SKM-1 (cell line): Measurements from ENCODE around the gene FGF12.
"Not testable (repeated sequence)": the region's sequence is repeated elsewhere in the genome, so short reads cannot be mapped to it uniquely, and the experiment has no call there.

Experiments used
- DNase-seq: peaks from one replicate; lab custom pipeline; 2025; ENCODE audit not compliant: unreplicated experiment; lab: John Stamatoyannopoulos, UW

FGF12 gene

DNA sequence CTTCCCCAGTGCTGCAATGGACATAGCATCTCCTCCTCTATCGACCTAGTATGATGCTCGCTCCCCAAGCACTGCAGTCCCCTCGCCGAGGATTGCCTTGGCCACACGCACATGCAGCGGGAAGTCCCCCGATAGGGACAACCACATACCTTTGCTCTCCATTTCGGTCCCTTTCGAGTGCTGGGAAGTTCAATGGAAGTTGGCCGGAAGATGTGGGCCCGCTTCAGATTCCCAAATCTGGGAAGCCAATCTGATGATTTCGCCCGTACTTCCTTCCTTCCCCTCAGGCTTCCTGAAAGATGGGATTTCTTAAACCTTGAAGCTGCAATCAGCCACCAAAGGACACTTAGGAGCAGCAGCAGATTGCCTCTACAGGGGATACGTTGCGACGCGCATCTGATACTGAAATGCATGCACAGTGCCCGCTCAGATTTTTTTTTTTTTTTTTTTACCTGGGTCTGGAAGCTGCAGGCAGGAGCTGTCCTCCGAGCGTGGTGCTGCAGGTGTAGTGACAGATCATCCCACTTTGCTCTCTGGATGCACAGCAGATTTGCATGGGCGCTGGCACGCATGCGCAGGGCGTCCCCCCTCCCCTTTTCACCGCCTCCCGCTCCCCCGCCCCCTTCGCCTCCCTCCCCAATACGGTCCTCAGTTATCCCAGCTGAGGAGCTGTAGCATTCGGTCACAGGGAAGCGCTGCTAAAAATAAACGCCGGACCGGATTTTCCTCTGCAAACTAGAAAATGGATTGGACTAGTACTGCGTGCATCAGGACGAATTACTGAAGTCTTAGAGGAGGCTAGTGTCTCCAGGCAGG is at the start of gene FGF12:
FGF12 (minus strand) TSS at position 510 of the 816 bp plus-strand sequence.
- DNase-seq = no peak

DNA sequence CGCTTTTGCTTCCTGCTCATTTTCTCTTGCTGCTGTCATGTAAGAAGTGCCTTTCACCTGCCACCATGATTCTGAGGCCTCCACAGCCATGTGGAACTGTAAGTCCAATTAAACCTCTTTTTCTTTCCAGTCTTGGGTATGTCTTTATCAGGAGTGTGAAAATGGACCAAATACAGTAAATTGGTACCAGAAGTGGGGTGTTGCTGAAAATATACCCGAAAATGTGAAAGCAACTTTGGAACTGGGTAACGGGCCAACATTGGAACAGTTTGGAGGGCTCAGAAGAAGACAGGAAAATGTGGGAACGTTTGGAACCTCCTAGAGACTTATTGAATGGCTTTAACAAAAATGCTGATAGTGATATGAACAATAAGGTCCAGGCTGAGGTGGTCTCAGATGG is 47.0 kb upstream of the FGF12 start:
- not testable (repeated sequence) for DNase-seq

DNA sequence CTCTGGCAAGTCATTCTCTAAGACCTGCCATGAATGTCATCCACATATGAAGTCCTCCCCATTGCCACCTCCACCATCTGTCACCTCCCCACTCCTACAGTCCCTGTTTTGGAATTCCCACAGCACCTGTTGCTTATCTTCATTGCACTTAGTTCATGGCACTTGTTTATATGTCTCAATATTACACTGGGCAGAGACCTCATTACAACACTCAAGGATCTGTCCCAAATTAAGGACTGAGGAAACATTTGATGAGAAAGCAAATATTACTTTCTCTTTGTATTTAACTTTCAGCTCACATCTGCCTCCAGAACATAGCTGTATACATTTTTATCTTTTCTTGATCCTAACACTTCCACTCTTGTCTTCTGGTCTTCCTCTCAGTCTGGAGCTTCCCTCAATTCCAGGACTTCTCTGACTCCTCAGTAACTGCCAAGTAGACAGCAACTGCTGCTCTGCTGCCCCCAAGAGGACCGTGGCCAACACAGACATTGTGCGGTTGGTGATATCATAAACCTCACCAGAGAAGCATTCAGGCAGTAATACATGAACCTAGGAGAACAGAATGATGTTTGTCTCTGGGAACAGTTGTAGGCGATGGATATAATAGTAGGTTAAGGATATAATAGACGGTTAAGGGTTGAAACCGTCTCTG is 45.0 kb upstream of the FGF12 start:
- no peak for DNase-seq

DNA sequence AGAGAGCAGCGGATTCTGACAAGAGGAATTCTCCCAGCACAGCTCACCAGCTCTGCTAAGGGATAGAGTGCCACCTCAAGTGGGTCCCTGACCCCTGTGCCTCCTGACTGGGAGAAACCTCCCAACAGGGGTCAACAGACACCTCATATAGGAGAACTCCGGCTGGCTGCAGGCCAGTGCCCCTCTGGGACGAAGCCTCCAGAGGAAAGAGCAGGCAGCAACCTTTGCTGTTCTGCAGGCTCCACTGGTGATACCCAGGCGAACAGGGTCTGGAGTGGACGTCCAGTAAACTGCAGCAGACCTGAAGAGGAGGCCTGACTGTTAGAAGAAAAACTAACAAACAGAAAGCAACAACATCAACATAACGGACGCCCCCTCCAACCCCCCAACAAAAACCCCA is 31.3 kb upstream of the FGF12 start:
- DNase-seq = no peak

DNA sequence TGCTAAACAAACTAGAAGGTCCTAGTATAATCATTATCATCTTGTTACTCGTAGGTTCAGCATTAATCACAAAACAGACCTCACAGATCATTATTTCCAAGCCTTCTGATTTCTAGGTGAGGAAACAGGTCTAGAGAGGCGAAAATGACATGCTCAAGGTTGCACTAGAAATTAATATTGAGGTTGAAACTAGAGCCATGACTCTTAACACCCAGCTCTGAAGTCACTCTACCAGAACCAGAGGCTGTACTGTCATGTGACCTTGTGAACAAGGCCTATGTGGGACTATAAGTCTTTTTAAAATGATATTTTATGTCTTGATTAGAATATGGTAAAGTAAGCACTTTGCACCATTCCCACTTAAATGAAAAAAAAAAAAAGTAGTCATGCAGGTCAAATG is 23.8 kb upstream of the FGF12 start:
- DNase-seq = no peak

DNA sequence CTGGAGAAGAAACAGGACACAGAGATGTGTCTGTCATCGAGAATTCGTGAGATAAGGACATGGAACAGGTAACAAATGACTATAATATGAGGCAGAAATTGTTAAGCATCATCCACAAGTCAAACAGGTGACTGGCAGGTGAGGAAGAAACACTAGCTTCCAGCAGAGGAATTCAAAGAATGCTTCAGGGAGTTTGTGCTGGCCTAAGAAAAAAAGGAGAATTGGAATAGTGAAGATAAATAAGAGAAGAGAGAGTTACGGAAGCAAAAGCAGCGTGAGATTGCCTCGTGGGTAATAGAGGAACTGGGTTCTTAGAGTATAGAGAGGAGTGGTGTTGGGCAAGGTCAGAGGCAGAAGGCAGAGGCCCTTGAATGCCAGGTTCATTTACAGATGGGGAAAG is 22.9 kb upstream of the FGF12 start:
- peak; percentile 89 for DNase-seq

DNA sequence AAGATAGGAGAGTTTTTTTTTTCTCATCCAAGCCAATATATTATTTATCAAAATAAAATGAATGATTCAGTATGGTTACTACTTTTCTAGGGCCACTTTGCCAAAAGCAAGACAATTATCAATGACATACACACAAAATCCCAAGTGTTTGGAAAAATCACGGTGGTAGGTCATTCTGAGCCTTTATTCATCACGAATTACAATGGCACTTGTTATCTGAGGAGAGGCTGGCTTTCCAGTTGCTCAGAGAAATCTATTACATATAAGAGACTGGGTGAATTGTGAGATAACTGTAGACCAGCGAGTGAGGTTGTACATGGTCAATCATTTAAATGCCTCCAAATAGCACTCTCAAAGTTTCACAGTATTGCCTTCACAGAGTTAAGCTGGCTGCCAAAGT is 20.4 kb upstream of the FGF12 start:
- no peak for DNase-seq

DNA sequence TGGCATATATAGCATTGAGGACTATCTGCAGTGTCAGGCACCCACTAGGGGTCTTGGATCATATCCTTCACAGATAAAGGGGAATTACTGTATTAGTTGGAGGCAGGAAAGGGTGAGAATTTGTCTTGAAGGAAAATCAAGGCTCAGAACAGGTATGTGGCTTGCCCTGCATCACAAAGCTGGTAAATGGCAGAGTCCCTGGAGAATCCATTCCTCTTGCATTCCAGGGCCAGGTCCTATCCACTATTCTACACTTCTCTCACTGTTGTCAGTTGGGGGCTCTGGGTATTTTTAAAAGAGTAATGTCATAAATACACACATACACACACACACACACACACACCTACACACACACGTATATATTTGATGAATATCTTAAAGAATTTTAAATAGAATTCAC is 19.8 kb upstream of the FGF12 start:
- no peak for DNase-seq

DNA sequence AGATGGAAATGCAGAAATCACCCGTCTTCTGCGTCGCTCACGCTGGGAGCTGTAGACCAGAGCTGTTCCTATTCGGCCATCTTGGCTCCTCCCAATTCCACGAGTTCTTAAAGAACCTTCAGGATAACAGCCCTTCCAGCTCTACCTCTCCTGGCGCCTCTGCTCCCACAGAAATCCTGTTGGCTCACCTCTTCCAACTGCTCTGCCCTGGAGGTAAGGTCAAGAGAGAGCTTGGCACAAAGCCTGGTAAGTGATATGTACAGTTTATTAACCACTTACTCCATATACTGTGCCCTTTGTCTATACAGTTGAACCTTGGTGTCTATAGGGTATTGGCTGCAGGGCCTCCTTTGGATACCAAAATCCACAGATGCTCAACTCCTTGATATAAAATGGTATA is 17.8 kb upstream of the FGF12 start:
- no peak for DNase-seq

DNA sequence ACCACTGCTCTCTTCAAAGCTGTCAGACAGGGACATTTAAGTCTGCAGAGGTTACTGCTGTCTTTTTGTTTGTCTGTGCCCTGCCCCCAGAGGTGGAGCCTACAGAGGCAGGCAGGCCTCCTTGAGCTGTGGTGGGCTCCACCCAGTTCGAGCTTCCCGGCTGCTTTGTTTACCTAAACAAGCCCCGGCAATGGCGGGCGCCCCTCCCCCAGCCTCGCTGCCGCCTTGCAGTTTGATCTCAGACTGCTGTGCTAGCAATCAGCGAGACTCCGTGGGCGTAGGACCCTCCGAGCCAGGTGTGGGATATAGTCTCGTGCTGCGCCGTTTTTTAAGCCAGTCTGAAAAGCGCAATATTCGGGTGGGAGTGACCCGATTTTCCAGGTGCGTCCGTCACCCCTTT is 17.3 kb upstream of the FGF12 start:
- DNase-seq = not testable (repeated sequence)

DNA sequence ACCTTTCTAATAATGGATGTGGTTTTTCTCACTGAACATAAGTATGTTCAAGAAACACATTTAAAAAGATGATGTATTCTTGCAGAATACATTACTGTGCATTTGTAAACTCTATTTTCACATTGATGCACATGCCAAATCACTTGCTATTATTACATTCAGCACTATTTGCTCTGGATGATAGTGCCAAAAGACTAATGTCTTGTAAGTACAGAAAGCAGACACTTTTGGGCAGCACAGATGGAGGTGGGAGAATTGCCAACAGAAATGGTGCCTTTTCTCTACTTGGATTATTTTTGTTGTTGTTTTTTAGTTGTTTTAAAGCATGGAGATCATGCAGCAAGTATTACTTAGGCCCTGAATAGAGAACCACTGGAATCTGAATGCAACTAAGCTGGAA is 10.2 kb upstream of the FGF12 start:
- DNase-seq = no peak

DNA sequence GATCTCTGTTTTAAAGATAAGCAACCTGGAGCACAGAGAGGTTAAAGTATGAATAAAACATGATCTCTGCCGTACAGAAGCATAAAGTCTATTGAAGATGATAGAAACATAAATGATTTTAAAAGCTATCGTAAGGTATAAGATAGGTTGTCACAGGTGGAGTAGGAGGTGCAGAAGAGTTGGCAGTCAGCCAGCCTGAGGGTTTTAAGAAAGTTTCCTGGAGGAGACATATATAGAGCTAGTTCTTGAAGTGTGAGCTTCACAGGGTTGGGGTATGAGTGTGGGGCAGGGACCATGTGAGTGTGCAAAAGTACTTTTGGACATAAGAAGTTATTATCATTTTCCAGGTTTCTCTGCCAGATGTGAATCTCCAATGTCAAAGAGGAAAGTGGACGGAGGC is 3.9 kb upstream of the FGF12 start:
- no peak for DNase-seq

DNA sequence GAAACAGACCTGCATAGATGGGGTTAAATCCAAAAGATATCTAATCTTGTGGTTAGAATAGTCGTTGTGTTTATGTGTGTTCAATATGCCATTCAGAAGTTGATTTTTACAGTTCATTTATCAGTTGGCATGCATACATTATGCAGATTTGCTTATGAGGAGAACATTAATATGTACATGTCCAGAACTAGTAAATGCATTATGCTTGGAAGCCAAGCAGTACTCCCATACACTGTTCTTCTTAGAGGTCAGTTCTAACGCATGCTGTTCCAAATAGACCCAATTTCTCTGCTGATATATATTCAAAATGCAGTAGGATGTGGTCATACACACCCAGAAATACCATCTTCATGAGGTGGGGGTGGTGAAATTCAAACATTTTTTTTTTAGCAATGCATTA is 956 bp downstream of the FGF12 start:
- no peak for DNase-seq

DNA sequence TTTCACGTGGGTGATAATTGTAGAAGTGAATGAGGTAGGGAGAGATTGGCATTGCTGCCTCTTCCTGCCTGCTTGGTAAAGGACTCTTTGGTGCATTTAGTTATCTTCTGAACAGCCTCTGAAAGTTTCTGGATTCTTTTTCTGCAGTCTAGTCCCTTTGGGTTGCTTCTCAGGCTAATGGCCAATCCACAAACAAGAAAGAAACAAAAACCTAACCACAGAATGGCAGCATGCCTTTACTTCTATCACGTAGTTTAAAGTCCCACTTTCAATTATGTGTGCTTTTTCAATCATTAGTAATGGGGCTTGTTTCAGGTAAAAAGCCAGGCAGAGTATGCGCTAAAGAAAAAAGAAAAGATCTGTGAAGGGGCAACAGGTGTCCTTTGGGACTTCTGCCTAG is 7.4 kb downstream of the FGF12 start:
- no peak for DNase-seq

DNA sequence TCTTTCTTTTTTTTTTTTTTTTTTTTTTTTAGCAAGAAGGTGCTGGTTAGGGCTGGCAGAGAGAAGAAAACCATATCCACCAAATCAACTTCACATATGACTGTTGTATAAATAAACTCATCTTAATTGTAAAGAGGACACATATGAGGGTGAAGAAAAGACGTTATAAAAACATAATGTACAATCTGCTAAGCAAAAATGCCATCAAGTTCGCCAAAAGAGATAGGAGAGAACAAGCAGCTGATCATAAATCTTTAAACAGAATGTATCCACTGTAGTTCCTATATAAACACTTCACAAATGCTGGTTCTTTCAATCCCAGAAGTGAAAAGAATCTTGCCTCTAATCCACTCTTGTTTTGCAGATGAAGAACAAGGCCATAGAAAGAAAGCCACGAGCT is 9.2 kb downstream of the FGF12 start:
- DNase-seq = no peak

DNA sequence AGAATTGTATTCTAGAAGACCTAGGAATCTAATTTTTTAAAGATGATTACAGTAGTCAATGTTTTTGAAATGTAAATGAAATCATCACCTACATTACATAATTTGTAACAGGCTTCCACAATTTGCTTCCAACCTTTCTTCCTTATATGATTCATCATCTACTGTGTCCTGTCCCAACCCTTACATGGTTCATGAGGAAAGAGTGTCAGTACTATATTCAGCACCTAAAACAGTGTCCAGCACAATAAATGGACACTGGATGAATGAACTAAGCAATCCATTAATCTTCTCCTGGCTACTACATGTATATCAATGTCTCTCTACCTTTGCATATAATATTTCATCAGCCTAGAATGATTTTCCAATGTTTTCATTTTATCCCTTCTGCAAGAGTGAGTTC is 12.2 kb downstream of the FGF12 start:
- DNase-seq = no peak

DNA sequence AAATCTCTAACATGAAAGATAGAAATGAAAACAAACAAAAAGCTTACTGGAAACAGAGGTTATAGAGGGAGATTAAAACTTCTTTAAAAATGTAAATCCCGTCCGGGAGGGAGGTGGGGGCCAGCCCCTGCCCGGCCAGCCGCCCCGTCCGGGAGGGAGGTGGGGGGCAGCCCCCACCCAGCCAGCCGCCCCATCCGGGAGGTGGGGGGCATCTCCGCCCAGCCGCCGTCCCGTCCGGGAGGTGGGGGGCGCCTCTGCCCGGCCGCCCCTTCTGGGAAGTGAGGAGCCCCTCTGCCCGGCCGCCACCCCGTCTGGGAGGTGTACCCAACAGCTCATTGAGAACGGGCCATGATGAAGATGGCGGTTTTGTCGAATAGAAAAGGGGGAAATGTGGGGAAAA is 16.2 kb downstream of the FGF12 start:
- not testable (repeated sequence) for DNase-seq

DNA sequence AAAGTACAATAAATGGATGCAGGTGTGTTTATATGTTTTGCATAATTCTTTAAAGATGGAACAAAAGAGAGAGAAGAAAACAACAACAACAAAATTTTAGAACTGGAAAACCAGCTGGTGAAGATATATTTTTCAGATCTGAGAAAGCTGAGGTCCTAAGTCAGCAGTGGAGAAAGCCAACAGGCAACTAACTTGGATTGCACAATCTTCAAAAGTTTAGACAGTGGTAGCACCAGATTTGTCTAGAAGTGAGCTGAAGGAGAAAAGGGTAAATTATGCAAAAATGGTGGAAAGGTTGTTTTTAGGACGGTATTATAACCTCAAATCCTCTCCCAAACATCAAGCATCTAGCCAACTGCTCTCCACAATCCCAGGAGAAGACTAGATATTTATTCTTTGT is 17.0 kb downstream of the FGF12 start:
- DNase-seq = no peak

DNA sequence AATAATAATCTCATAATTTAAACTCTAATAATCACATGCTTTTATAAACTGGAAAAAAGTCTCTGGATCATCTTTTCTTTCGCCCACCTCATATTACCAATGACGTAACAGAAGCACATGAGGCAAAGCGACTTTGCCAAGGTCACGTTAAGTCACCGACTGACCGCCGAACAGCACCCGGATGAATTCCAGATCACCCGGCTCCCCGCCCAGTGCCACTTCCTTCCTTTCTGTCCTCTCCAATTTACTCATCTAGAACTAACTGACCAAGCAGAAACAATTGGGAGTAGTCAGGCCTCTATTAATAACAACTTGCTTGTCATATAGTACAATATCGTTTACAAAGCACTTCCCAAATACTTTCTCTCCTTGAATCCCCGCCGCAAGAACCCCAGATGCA is 21.1 kb downstream of the FGF12 start:
- no peak for DNase-seq

DNA sequence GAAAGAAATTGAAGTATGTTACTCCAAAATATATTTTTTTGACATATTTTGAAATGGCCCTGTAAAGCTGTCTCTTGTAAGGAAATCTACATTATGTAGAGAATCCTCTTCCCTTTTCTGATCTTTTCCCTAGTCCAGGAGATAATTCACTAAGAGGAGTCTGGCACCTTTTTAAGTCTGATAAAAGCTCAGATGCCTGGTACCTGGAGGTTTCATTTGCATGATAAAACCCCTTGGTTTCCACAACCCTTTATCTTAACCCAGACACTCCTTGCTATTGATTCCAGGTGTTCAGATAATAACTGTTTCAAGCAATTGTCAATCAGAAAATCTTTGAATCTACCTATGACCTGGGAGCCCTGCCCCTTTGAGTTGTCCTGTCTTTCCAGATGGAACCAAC is 26.5 kb downstream of the FGF12 start:
- DNase-seq = no peak

DNA sequence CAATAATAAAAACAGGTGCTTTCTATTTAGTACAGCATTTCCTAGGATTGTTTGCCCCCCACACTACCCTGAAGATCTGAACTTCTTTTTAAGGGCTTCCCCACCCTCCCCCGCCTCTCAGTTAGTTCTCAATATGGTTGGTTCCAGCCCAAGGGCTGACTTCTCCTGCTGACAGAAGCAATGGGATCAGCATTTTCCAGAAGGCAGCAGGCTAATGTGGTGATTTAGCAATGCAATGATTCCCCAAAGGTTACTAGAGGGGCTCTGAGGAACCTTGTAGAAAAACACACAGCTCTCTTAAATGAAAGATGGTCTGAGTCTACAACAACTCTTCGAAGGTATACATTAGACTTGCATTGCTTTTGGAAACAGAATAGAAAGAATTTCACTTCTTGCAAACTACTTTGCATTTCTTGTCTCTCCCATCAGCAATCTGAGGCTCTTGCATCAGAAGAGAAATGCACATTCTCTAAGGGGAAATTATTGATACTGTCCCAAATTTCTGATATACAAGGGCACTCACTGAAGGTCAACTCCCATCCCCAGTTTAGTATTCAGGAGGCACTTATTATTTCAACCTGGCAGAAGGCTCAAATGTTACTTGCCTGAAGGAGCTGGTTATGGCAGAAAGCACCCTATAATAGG is 30.3 kb downstream of the FGF12 start:
- DNase-seq = no peak

DNA sequence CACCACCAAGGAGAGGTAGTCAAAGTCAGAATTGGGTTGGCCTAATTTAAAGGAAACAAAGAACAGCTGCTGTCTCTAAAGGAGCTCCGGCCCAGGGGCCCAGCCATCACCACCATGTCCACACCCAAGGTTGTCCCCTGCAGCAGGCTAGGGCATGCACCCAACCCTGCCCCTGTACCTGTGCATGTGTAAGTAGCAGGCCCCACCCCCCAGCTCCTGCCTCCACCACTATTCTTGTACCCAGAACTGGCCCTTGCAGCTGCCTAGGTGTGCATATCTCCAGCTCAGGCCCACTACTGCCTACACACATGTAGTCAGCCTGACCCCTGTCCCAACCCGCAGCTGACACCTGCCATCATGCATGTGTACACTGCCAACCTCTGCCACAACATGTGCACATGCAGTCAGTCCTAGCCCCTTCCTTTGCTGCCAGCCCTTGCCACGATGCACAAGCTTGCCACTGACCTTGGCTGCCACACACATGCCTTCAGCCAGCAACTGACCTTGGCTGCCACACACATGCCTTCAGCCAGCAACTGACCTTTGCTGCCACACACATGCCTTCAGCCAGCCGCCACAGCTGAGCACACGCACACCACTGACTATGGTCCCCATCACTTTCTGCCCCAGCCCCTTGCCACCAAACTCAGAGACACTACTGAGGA is 39.7 kb downstream of the FGF12 start:
- DNase-seq = no peak
